NT2/D1 (cell line): Measurements from ENCODE around the gene PSTPIP2.

Source experiments
- SUZ12 ChIP-seq: IDR thresholded peaks from 2 replicates; pipeline ENCODE4 v1.6.1; 2011; ENCODE audit not compliant: insufficient read length, insufficient read depth; ENCODE audit errors: extremely low read depth
- YY1 ChIP-seq: IDR thresholded peaks from 2 replicates; pipeline ENCODE4 v1.6.1; 2011; ENCODE audit not compliant: insufficient read length, insufficient read depth
- ZNF274 ChIP-seq: IDR thresholded peaks from 2 replicates; pipeline ENCODE4 v1.6.1; 2011; ENCODE audit warnings: mild to moderate bottlenecking, low read depth, low read length

- no peak for TF ChIP-seq SUZ12
- TF ChIP-seq ZNF274 = no peak
- no peak for TF ChIP-seq YY1
Observed at GRCh38 chr18:45997700-45998151, 74.3 kb downstream of the PSTPIP2 start.
